Islet precursor cell (in vitro differentiated cells): ENCODE measurements around the gene MIER2.

Source experiments
- DNase-seq: peaks from one replicate; pipeline ENCODE4 v3.0.0-alpha.2; 2018

The MIER2 gene

DNA sequence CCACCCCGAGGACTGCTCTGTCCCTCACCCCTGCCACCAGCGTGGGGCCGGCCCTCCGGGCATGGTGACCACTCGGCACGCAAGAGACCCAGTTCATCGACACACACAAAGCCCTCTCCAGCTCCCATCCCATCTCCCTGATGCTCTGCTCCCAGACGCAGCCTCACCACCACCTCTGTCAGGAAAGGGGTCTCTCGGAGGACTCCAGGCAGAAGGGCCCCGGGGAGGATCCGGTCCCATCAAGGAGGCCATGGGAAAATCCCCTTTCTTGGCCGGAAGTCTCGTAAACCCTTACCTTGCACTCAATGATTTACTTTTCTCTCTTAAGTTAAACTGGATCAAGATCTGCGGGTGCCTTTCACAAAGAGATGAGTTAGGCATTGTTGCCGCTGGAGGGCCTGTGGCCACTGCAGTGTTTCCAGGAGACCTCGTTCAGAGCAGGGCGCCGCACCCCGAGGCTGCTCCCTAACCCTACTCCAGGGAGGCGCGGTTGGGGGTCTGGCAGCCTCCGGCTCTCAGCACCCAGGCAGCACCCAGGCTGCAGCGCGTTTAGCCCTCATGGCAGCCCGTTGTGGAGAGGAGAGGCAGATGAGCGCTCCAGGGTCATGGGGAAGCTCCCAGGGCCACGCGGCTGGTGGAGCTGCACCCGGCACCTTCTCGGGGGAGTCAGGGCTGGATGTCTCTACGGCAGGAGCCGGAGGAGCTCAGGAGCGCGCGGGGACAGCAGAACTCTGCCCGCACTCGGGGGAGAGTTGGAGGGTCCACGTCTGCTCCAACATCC, 33.4 kb upstream of the MIER2 start:
- DNase-seq, result no peak

DNA sequence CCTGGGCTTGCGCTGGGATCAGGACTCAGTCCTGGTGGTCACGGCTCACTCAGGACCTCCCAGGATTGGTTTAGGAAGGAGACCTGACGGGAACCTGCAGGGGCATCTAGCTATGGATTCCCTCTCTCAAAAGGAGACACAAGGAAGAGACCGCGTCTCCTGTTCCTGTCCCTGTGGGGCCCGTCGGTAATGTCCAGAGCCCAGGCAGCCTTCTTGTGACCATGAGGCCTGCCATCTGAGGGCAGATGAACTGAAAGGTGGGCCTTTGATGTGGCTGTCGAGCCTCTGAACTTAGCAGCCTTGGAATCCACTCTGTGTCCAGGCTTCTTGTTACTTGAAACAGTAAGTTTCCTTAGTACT, 31.5 kb upstream of the MIER2 start:
- no peak for DNase-seq

DNA sequence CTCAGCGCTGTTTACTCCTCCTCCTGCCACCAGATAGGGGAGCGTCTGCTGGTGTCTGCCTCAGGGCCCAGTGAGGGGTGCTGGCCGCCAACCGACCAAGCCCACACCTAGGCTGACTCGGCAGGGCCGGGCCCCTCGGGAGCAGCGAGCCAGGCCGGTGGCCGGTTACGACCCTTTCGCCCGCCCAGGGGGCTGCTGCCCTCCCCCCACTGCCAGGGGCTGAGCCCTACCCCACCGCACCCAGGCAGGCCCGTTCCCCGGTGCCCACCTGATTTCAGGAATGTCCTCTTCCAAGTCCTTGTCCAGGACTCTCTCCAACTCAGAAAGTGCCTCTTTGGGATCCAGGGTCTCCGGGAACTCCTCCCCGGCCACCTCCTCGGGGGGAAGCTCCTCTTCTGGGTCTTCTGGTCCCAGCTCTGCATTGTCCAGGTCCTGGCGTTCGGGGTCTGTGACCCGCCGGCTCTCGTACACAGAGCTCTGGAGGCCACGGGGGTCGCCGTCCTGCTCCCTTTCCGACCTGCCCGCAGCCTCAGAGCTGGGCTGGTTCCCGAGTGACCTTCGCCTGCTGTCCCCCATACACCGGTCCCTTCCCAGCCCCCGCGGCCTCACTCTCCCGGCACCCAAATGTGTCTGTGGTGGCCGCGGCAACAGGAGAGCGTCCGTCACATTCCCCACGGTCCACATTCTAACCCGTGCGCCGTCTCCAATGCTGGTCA, 31.0 kb upstream of the MIER2 start:
- DNase-seq, result no peak

DNA sequence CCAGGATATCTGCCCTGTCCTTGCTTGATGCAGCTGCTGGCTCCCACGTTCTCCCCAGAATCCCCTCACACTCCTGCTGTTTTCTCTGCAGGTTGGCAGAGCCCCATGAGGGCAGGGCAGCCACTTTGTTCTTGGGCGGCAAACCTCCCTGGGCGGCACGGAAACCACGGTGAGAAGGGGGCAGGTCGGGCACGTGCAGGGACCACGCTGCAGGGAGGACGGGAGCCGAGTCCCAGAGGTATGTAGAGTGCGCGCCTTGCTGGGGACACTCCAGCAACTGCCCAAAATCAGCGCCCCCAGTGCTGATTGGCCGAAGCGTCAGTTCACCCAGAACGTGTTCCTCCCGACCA, 30.3 kb upstream of the MIER2 start:
- no peak for DNase-seq

DNA sequence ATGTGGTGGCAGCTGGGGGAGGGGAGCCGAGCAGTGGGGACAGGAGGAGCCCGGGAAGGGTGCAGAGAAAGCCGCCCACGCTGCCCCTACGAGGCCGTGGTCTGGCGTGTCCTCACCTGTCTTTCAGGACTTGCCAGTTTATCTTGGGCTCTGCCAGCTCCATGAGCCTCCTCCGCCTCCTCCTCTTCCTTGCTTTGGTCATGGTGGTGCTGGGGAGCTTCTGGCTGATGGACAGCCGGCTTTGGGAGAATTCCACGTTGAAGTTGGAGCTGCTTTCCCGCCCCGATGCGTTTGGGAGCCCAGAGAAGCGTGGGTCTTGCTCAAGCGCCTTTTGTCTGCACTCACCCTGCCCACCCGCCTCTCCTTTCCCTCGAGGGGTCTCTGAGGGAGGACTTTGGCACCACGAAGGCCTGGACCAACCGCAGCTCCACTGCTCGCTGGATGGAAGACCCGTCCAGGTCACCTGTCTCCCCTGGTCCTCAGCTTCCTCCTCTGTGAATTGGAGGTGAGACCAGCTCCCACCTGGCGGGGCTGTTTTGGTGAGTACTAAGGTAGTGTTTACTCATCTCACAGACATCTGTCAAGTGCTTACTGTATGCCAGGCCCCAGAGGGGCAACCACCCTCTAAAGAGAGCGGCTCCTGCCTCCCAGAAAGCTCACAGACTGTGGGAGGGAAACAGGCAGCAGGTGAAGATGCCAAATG, 29.7 kb upstream of the MIER2 start:
- DNase-seq, result no peak

DNA sequence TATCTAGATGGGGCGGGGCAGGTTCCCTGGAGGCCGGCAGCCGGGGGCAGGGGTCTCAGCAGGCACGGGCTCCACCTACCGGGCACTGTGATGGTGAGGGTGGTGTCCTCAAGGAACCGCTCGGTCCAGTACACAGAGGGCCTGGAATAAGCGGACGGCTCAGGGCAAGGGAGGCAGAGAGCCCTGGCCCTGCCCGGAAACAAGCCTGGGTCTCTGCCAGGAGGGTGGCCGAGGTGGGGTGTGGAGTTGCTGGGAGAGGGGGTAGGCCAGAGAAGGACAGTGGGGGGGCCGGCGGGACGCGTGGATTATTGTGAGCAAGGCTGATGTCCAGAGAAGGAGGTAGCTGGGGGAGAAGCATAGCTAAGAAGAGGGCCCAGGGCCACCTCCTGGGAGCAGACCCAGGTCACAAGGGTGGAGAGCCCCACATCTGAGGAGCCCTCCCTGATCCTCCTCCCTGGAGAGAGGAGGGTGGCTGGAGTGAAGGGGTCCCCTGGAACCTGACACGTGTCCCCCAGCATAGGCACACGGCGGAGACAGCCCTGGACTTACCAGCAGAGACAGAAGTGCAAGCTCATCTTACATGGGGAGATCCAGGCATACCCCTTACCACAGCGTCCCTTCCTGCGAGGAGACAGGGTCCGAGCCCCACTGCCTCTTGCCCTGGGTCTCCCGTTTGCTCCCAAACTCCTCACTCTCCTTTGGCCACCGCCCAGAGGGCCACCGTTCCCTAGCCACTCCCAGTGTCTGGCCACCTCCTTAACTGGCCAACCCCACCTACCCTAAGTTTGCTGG, 29.0 kb upstream of the MIER2 start:
- peak; percentile 40 for DNase-seq

DNA sequence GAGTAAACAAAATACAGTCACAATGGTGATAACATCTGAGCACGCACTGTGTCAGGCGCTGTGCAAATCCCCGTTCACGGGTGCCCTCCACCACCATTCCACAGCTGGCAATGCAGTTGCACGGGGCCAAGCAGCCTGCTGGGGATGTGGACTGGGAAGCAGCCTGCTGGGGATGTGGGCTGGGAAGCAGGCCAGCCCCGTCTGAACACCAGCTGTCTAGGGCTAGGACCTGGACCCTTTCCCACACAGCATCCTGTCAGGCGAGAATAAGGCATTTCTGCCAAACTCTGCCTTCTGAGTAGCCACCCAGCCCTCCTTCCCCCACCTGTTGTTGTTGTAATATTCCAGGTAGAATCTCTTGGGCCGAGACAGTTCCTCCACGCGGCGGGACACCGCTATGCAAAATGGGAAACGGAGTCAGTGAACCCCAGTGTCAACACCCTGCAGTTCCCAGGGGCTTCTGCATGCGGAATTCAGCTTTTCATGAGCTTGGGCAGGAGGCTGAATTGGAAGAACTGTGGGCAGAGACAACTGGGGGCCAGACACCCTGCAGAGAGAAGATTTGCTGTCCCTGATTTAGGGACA, 27.8 kb upstream of the MIER2 start:
- peak; percentile 39 for DNase-seq

DNA sequence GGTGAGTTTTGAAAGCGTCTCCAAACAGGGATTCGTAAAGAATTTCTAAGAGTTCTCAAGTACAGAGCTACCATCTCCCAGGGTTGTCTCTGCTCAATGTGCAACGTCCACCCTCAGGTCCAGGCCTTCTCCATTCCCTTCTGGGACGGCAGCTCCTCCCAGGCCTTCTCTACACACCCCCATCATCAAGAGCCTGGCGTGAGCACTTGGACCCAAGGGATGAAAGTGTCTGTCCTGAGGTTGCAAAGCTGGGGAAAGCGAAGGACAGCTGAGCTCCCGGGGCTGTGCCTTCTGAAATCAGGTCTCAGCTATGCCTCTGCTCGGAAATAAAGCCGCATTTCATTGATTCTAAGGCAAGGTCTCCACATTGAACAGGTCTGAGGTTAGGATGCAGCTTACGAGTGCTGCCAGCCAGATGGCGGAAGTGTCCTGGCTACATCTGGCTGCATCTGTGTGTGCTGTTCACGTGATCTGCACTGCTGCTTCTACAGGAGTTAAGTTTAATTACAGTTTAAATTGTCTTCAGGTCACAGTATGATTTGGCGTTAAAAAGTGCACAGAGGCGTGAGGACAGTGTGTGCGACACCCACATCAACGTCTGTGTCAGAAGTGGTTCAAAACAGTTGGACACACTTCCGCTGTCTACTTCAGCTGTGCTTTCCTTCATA, 27.0 kb upstream of the MIER2 start:
- peak; percentile 45 for DNase-seq

DNA sequence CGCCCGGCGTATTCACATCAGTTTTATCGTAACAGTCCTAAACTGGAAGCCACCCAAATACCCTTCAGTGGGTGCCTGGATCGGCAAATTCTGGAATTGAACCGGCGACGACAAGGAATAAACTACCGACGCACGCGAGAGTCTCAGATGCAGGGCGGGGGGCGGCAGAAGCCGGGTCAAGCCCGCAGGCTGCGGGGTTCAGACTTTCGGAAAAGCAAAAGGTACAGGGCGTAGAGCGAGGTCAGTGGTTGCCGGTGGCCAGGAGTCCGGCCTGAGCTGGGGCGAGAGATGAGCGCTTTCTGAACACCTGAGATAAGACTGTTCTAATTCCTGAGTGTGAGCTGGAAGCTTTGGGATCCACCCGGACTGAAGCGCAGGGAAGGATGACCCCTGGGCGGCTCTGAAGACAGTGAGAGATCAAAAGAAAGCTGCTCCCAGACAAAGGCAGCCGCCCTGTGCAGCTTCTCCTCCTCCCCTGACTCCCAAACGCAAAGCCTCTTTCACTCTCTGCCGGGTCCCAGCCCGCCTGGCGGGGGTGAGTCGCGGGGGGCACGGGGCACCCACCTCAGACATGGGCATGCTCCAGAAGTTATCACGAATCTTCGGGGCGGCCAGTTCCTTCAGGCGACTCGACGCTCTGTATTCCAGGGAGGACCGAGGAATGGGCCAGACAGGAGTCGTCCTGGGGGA, 26.2 kb upstream of the MIER2 start:
- peak; percentile 31 for DNase-seq

DNA sequence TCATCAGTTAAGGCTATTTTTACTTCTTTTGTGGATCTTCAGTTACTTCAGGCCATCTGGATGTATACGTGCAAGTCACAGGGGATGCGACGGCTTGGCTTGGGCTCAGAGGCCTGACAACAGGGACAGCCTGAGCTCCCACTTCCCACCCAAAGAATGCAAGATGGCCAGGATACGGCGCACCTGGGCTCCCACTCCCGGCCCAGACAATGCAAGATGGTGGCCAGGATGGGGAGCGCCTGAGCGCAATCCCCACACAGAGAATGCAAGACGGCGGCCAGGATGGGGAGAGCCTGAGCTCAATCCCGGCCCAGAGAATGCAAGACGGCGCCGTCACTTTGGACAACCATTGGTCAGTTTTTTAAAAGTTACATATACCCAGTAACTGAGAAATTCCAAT, 25.3 kb upstream of the MIER2 start:
- DNase-seq, result peak; percentile 30

DNA sequence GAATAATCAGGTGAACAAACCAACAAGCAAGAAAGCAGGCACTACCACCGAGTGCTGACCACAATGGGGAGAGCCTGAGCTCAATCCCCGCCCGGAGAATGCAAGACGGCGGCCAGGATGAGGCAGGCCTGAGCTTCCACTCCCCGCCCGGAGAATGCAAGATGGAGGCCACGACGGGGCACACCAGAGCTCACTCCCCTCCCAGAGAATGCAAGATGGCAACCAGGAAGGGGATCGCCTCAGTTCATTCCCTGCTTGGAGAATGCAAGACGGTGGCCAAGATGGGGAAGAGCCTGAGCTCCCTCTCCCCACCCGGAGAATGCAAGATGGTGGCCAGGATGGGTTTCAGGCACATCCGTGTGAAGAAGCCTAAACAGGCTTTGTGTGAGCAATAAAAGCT, 24.7 kb upstream of the MIER2 start:
- peak; percentile 35 for DNase-seq

DNA sequence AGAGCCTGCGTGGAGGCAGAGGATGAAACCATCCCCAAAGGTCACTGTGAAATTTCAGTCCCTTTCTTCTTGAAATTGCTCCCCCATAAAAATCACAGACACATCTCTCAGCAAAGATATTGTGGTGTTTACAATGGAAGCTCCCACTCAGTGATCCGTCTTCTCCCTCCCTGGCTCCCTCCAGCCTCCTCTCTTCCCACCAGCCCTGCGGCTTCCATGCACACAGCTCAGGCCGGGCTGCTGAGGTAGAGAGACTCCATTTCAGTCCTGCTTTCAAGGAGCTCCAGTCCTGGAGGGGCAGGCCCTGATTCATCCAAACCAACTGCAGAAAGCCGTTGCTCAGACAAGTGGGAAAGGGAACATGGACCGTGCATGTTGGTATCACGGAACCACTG, 24.0 kb upstream of the MIER2 start:
- peak; percentile 46 for DNase-seq

DNA sequence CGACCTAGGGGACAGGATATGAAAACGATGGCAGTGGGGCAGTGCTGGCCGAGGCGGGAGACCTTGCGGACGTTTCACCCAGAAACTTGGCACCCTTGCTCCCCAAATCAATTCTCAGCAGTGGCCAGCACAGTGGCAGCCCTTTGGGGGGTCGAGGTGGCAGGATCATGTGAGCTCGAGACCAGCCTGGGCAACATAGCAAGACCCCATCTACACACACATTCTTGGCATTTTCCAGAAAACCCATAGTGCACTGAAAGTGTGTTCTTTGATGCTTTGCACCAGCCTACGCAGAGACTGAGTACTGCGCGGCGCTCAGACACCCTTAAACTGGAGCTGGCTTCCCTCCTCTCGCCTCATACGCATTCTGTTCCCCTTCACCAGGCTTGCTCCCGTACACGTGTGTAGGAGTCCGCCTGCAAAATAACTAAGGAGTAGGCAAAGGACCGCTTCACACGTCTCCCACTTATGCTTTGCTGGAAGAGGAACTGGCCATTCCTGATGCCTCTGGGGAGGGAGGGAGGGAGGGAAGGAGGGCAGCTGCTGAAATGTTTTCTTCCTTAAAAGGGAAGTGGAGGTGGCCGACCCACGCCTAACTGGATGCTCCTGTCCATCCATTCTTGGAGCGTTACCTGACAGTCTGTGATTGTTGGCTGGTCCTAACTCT, 23.5 kb upstream of the MIER2 start:
- DNase-seq, result peak; percentile 40

DNA sequence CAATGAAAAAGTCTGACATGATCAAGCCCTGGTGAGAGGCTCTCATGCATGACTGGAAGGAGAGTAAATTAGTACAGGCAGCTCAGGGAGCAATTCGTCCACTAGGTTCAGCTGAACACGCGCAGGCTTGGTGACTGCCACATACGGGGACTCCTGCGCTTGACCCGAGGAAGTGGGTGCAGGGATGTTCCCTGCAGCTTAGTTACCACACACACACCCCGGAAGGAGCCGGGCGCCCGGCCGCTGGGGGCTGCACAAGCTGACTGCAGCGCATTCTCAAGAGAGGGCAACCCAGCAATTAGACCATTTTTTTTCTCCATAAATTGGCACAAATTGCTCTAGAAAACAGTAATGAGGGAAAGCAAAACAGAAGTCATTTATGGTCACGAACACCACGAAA, 23.0 kb upstream of the MIER2 start:
- peak; percentile 32 for DNase-seq

DNA sequence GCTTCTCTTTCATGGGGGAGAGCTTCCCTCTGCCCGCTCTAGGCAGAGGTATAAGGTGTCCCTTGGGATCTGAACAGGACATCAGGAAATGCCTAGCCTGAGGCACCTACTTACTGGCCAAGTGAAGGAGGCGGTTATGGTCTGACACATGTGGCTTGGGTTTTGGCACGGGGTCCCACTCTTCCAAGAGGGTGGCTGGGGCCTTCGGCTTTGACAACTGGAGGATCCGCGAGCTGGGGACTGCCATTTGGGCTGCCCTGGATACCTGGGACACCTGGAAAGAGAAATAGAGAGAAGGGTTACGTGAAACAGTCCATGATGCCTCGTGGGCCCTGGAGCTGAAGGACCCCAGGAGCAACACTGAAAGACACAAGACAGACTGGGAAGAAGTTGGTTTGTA, 22.4 kb upstream of the MIER2 start:
- DNase-seq, result peak; percentile 21

DNA sequence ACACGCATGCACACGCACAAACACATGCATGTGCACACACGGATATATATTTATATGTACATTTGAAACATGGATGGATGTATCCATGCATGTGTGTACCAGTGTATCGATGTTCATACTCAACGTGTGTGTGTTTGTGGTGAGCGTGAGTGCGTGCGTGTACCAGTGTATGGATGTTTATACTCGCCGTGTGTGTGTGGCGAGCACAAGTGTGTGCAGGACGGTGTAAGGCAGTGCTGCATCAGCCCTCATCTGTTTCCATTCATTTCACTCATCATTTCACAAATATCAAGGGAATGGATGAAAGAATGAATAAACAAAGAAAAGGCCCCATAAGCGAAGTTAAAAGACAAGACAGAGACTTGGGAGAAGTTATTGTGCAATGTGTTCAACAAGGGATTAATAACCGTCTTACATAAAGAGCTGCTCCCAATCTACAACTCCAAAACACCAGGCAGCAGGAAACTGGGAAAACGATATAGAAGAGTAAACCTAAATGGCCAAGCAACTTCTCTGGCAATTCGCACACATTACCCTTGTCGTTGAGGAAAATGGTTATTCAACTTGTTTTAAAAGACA, 21.7 kb upstream of the MIER2 start:
- DNase-seq, result peak; percentile 4

DNA sequence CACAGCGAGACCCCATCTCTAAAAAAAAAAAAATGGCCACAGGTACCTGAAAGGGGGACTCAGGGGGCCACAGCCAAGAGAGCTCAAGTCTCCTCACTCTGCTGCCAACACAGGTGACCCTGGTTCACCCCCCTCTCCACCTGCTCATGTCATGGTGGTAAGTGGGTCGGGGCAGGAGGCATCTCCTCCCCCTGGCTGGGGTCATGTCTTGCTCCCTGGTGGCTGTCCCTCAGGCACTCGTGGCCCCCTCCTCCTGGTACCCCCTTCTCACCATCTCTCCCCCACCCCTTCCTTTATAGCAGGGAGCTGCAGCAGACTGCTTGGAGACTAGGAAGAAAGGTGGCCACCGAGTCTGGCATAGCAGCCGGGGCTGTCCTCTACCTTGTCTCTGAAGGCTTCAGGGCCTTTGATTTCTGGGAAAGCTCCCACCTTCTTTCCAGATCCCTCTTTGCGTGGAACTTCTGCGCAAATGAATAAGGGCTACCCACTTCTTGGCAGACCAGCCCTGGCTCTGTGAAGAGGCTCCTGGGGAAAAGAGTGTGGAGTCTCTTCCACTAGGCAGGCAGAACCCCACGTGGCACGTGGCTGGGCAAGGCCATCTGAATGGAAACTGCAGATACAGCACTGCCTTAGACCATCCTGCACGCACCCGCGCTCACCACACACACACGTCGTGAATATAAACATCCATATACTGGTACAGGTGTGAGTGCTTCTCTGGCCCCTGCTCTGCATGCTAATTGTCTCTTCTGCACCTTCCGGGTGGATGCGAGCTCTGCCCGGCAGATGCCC, 20.1 kb upstream of the MIER2 start:
- peak; percentile 35 for DNase-seq

DNA sequence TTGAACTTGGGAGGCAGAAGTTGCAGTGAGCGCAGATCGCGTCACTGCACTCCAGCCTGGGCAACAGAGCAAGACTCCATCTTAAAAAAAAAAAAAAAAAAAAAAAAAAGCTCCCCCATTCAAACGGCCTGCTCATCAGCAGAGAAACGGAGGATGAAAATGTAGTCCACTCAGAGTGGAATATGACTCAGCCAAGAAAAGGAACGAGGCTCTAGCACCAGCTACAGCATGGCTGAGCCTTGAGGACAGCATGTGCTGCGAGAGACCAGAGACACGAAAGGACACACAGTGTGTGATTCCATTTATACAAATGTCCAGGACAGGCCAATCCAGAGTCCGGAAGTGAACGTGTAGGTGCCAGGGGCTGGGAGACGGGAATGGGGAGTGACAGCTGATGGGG, 18.1 kb upstream of the MIER2 start:
- peak; percentile 8 for DNase-seq

DNA sequence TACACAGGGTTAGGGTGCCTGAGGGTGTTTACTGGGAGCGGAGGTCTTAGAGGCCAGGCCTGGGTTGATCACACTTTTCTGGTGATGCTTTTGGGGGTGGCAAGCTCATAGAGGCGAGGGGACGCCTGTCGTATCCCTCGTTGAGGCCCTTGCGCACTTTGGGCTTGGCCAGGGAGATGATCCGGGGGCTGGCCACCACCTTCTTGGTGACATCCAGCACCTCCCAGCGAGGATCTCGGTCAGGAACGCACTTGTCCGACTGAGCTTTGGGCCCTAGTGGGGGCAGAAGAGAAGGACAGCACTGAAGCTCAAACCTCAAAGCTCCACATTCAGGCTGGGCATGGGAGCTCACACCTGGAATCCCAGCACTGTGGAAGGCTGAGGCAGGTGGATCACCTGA, 17.6 kb upstream of the MIER2 start:
- peak; percentile 37 for DNase-seq

DNA sequence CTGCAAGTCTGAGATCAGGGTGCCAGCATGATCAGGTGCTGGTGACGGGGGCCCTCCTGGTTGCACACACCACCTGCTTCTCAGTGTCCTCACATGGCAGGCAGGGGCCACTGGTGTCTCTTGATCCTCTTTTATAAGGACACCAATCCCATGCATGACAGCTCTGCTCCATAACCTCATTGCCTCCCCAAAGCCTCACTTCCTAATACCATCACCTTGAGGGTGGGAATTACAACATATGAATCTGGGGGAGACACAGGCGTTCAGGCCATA, 15.0 kb upstream of the MIER2 start:
- DNase-seq, result no peak
